SJSA1 (cell line): Measurements from ENCODE around the gene MAS1. TPM values are rescaled to one million over a fixed set of nuclear protein-coding genes. Genes with fewer than 3 reads are reported as not detected.
"Not testable (repeated sequence)": the region's sequence is repeated elsewhere in the genome, so short reads cannot be mapped to it uniquely, and the experiment has no call there.

Experiments
- DNase-seq, 2 experiments: peaks; one replicate each; pipeline ENCODE4 v3.0.0-alpha.2; 2015 to 2020; ENCODE audit warnings: low spot score in 2 of 2, low read depth in 1 of 2
- H3K27ac ChIP-seq: fragments of 250-450 bp; sonication (Bioruptor Pico); 2 replicates; pipeline ENCODE4 v1.5.1; 2020; ENCODE audit warnings: mild to moderate bottlenecking, moderate library complexity
- H3K27me3 ChIP-seq: fragments of 250-450 bp; sonication (Bioruptor Pico); replicated peaks from 2 replicates; pipeline ENCODE4 v1.5.1; 2020; ENCODE audit warnings: mild to moderate bottlenecking, moderate library complexity
- H3K36me3 ChIP-seq: fragments of 250-450 bp; sonication (Bioruptor Pico); 2 replicates; pipeline ENCODE4 v1.5.1; 2020; ENCODE audit warnings: mild to moderate bottlenecking
- H3K4me1 ChIP-seq: fragments of 250-450 bp; sonication (Bioruptor Pico); replicated peaks from 2 replicates; pipeline ENCODE4 v1.6.1; 2021; ENCODE audit warnings: mild to moderate bottlenecking
- H3K4me3 ChIP-seq: fragments of 250-450 bp; sonication (Bioruptor Pico); 2 replicates; pipeline ENCODE4 v1.5.1; 2020; ENCODE audit warnings: mild to moderate bottlenecking
- H3K9me3 ChIP-seq: fragments of 250-450 bp; sonication (Bioruptor Pico); replicated peaks from 2 replicates; pipeline ENCODE4 v1.5.1; 2020; ENCODE audit warnings: mild to moderate bottlenecking
- total RNA-seq: library from RNA; depleted of rRNA; stranded (reverse); fragments of >200 nt; shearing (Covaris generic); gene quantifications from 2 replicates; pipeline ENCODE4 v1.2.3, GENCODE V29; 2014; rRNA removed

MAS1 gene
- total RNA-seq, result not detected in 2 replicates

GRCh38 chr6:159890792-159891191 is at the start of gene MAS1:
MAS1 (plus strand) TSS chr6:159890988; CDS start chr6:159906956, 15,968 bp downstream.
- H3K9me3 ChIP-seq, result no peaks in the 10 kb centered on the region
- no peak within 1 kb of the TSS for H3K4me3 ChIP-seq
- peaks cover 18% of the 10 kb centered on the region for H3K27me3 ChIP-seq
- DNase-seq, result no peak
- H3K36me3 ChIP-seq, result no peaks in the 10 kb centered on the region
- no peak within 1 kb of the TSS for H3K27ac ChIP-seq
- H3K4me1 ChIP-seq, result no peaks in the 10 kb centered on the region

- Histone ChIP-seq H3K36me3 (no peaks in the 10 kb centered on the region), H3K4me1 (no peaks in the 10 kb centered on the region), H3K27me3 (no peaks in the 10 kb centered on the region), H3K27ac (no peak overlapping the region), H3K4me3 (no peak overlapping the region), H3K9me3 (no peaks in the 10 kb centered on the region)
- DNase-seq, result no peak
These were observed 48.8 kb upstream of the MAS1 start for GRCh38 chr6:159842035-159842434.

GRCh38 chr6:159844737-159845645 is 45.8 kb upstream of the MAS1 start:
- no peak overlapping the region for H3K4me3 ChIP-seq
- no peaks in the 10 kb centered on the region for H3K4me1 ChIP-seq
- DNase-seq, result no peak
- no peaks in the 10 kb centered on the region for H3K27me3 ChIP-seq
- no peaks in the 10 kb centered on the region for H3K9me3 ChIP-seq
- H3K36me3 ChIP-seq, result no peaks in the 10 kb centered on the region
- no peak overlapping the region for H3K27ac ChIP-seq

DNA sequence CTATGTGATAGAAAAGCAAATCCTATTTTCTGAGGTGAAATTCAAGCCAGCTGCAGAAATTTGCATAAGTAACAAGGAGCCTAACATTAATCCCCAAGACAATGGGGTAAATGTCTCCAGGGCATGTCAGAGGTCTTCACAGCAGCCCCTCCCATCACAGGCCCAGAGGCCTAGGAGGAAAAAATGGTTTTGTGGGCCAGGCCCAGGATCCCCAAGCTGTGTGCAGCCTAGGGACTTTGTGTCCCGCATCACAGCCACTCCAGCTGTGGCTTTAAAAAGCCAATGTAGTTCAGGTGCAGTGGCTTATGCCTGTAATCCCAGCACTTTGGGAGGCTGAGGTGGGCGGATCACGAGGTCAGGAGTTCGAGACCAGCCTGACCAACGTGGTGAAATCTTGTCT is 42.2 kb upstream of the MAS1 start:
- not testable (repeated sequence) for H3K4me3 ChIP-seq, H3K4me1 ChIP-seq, H3K9me3 ChIP-seq, H3K36me3 ChIP-seq, DNase-seq, H3K27ac ChIP-seq, H3K27me3 ChIP-seq

- not testable (repeated sequence) for H3K4me1 ChIP-seq, H3K36me3 ChIP-seq, H3K9me3 ChIP-seq, H3K4me3 ChIP-seq, H3K27ac ChIP-seq, DNase-seq, H3K27me3 ChIP-seq
These were observed 40.9 kb upstream of the MAS1 start for GRCh38 chr6:159849851-159850250.

DNA sequence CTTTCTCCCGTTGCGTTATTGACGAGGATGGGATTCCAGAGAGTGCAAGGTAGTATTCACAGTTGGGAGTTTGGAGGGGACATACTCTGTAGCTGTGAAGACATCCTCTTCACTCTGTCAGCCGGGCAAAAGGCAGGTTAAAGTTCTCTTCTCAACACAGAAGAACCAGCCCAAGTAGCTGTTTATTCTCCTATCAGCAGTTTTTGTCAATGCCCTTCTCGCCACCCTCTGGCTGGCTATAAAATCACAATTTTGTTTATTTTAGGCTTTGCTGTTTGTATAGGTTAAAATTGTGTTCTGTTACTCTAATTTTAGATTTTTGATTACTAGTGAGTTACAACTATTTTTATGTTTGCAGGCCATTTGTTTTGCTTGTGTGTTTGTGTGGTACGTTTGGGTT is 37.9 kb upstream of the MAS1 start:
- Histone ChIP-seq H3K36me3 (no peaks in the 10 kb centered on the region), H3K27ac (no peak overlapping the region), H3K27me3 (no peaks in the 10 kb centered on the region), H3K4me1 (no peaks in the 10 kb centered on the region), H3K9me3 (no peaks in the 10 kb centered on the region), H3K4me3 (no peak overlapping the region)
- DNase-seq, result no peak

- no peaks in the 10 kb centered on the region for H3K36me3 ChIP-seq
- no peak overlapping the region for H3K4me3 ChIP-seq
- H3K27ac ChIP-seq, result no peak overlapping the region
- H3K27me3 ChIP-seq, result no peaks in the 10 kb centered on the region
- H3K9me3 ChIP-seq, result no peaks in the 10 kb centered on the region
- no peak for DNase-seq
- no peaks in the 10 kb centered on the region for H3K4me1 ChIP-seq
These were observed 37.0 kb upstream of the MAS1 start for GRCh38 chr6:159853754-159854153.

DNA sequence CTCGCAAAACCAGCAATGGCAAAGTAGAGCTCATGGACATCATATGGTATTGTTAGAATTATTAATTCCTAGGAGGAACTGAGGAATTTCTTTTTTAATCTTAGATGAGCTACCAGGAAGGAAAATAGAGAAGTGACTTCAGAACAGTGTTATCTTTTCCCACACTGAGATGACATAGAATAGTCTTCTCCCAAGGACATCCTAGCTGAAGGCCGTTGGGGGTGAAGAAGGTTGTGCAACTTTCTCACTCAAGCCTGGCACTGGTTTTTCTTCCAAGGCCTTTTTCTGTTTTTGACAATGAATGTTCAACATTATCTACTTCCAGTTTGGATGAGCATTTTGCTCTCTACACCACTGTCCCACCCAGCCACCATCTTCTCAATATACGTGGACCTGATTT is 35.8 kb upstream of the MAS1 start:
- H3K9me3 ChIP-seq, result no peaks in the 10 kb centered on the region
- H3K4me1 ChIP-seq, result no peaks in the 10 kb centered on the region
- no peak overlapping the region for H3K4me3 ChIP-seq
- no peak for DNase-seq
- H3K36me3 ChIP-seq, result no peaks in the 10 kb centered on the region
- H3K27ac ChIP-seq, result no peak overlapping the region
- no peaks in the 10 kb centered on the region; the same call in 1 of the 2 replicates for H3K27me3 ChIP-seq

- no peaks in the 10 kb centered on the region for H3K4me1 ChIP-seq
These were observed 32.5 kb upstream of the MAS1 start for GRCh38 chr6:159858259-159858658.

GRCh38 chr6:159860482-159860881 is 30.3 kb upstream of the MAS1 start:
- no peak for DNase-seq
- H3K4me3 ChIP-seq, result no peak overlapping the region
- H3K4me1 ChIP-seq, result no peaks in the 10 kb centered on the region
- H3K27me3 ChIP-seq, result no peaks in the 10 kb centered on the region; the same call in 1 of the 2 replicates
- H3K36me3 ChIP-seq, result no peaks in the 10 kb centered on the region
- no peaks in the 10 kb centered on the region for H3K9me3 ChIP-seq
- no peak overlapping the region for H3K27ac ChIP-seq

More at GRCh38 chr6:159858259-159858658, 32.5 kb upstream of the MAS1 start:
- no peaks in the 10 kb centered on the region for H3K9me3 ChIP-seq
- no peak overlapping the region for H3K27ac ChIP-seq
- DNase-seq, result no peak
- H3K36me3 ChIP-seq, result no peaks in the 10 kb centered on the region
- H3K27me3 ChIP-seq, result no peaks in the 10 kb centered on the region; the same call in 1 of the 2 replicates
- no peak overlapping the region for H3K4me3 ChIP-seq

DNA sequence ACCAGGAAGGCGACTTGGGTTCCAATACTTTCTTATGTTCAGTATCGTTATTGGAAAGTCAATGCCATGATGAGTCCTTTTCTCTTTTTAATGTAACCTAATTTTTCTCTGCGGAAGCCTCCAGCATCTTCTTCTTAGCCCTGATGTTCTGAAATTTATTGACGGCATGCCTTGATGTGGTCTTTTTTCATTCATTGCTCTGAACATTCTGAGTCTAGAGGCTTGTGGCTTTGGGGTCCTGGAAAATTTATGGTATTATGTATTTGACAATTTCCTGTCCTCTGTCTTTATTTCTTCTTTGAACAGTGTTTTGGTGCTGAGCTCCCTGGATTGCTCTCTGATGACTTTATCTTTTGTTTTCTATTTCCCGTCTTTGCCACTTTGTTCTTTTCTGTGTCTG is 28.7 kb upstream of the MAS1 start:
- Histone ChIP-seq H3K27me3 (no peaks in the 10 kb centered on the region; the same call in 1 of the 2 replicates), H3K27ac (no peak overlapping the region), H3K36me3 (no peaks in the 10 kb centered on the region), H3K4me1 (no peaks in the 10 kb centered on the region), H3K9me3 (no peaks in the 10 kb centered on the region), H3K4me3 (no peak overlapping the region)
- no peak for DNase-seq

DNA sequence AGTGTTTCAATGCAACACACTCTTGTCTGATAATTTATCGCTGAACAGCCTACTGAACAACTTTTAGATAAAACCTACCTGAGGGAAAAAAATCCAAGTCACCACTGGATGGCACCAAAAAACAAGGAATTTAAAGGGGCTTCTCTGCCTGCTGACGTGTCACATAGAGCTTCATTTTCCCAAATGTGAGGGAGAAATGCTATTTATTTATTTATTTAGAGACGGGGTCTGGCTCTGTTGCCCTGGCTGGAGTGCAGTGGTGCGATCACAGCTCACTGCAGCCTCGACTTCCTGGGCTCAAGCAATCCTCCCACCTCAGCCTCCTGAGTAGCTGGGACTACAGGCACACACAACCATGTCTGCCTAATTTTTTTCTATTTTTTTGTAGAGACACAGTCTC is 27.4 kb upstream of the MAS1 start:
- not testable (repeated sequence) for H3K9me3 ChIP-seq, H3K27ac ChIP-seq, H3K4me1 ChIP-seq, H3K36me3 ChIP-seq, H3K27me3 ChIP-seq, H3K4me3 ChIP-seq
- DNase-seq, result peak in 1 of 2 experiments; percentile 62

GRCh38 chr6:159865226-159865920 is 25.4 kb upstream of the MAS1 start:
- Histone ChIP-seq H3K27ac (no peak overlapping the region), H3K9me3 (no peaks in the 10 kb centered on the region), H3K27me3 (no peaks in the 10 kb centered on the region; the same call in 1 of the 2 replicates), H3K4me3 (no peak overlapping the region), H3K4me1 (no peaks in the 10 kb centered on the region), H3K36me3 (no peaks in the 10 kb centered on the region)
- DNase-seq, result no peak
